HepG2 (cell line): ENCODE results near the gene CKS2. TPM values are rescaled to one million over a fixed set of nuclear protein-coding genes. Genes with fewer than 3 reads are reported as not detected.
A peak's percentile ranks its signal among the peaks of the same experiment; 100 is the strongest.

ENCODE experiments used
- ARID5B ChIP-seq: IDR thresholded peaks from 2 replicates; pipeline ENCODE4 v1.4.0; 2020; ENCODE audit warnings: mild to moderate bottlenecking, missing genetic modification reagents
- BRCA1 ChIP-seq: sonication (generic); formaldehyde crosslinking; IDR thresholded peaks from 2 replicates; pipeline ENCODE4 v1.4.0; 2020; ENCODE audit warnings: missing genetic modification reagents
- FOXO1 ChIP-seq: sonication (generic); formaldehyde crosslinking; IDR thresholded peaks from 2 replicates; pipeline ENCODE4 v1.4.0; 2020; ENCODE audit warnings: missing genetic modification reagents
- HNRNPK ChIP-seq: fragments of 200-400 bp; formaldehyde crosslinking; IDR thresholded peaks from 2 replicates; pipeline ENCODE4 v1.6.1; 2018; ENCODE audit warnings: low read length, low read depth, moderate library complexity, mild to moderate bottlenecking; ENCODE audit not compliant: poor library complexity, severe bottlenecking
- IRF9 ChIP-seq: sonication (generic); formaldehyde crosslinking; IDR thresholded peaks from 2 replicates; pipeline ENCODE4 v1.8.0; 2022; ENCODE audit warnings: missing genetic modification reagents, mild to moderate bottlenecking, borderline replicate concordance
- MAZ ChIP-seq, 2 experiments: sonication (generic) in 1 of 2; formaldehyde crosslinking in 1 of 2; IDR thresholded peaks; 2 replicates each; pipeline versions ENCODE4 v1.5.0 to v1.6.1; 2012 to 2020; ENCODE audit warnings: low read depth in 2 of 2, mild to moderate bottlenecking in 2 of 2, borderline replicate concordance in 1 of 2, improper control_type of control experiment in 1 of 2, low read length in 1 of 2, missing genetic modification reagents in 1 of 2, moderate library complexity in 1 of 2
- MTERF4 ChIP-seq: sonication (generic); formaldehyde crosslinking; IDR thresholded peaks from 2 replicates; pipeline ENCODE4 v1.8.0; 2023; ENCODE audit warnings: mild to moderate bottlenecking, missing genetic modification reagents
- NAIF1 ChIP-seq: sonication (generic); formaldehyde crosslinking; IDR thresholded peaks from 2 replicates; pipeline ENCODE4 v1.5.0; 2020; ENCODE audit warnings: mild to moderate bottlenecking, missing genetic modification reagents, borderline replicate concordance
- NCOR1 ChIP-seq: fragments of 200-600 bp; sonication (generic); IDR thresholded peaks from 2 replicates; pipeline ENCODE4 v1.7.0; 2017; ENCODE audit warnings: antibody characterized with exemption, low read length, borderline replicate concordance
- PCBP1 ChIP-seq: fragments of 200-400 bp; formaldehyde crosslinking; IDR thresholded peaks from 2 replicates; pipeline ENCODE4 v1.6.1; 2017; ENCODE audit warnings: mild to moderate bottlenecking, low read depth, low read length, borderline replicate concordance
- PRDM10 ChIP-seq: sonication (generic); formaldehyde crosslinking; IDR thresholded peaks from 2 replicates; pipeline ENCODE4 v1.4.0; 2020; ENCODE audit warnings: low read depth, missing genetic modification reagents
- RORA ChIP-seq: sonication (generic); formaldehyde crosslinking; IDR thresholded peaks from 2 replicates; pipeline ENCODE4 v1.5.0; 2020; ENCODE audit warnings: mild to moderate bottlenecking, missing genetic modification reagents, moderate library complexity
- TBX2 ChIP-seq: sonication (generic); formaldehyde crosslinking; IDR thresholded peaks from 2 replicates; pipeline ENCODE4 v1.5.0; 2020; ENCODE audit warnings: missing genetic modification reagents, mild to moderate bottlenecking, borderline replicate concordance
- ZNF703 ChIP-seq: sonication (generic); formaldehyde crosslinking; IDR thresholded peaks from 2 replicates; pipeline ENCODE4 v1.5.1; 2020; ENCODE audit warnings: missing genetic modification reagents, mild to moderate bottlenecking, moderate library complexity, borderline replicate concordance
- ZNF766 ChIP-seq: sonication (generic); formaldehyde crosslinking; IDR thresholded peaks from 2 replicates; pipeline ENCODE4 v1.5.0; 2020; ENCODE audit warnings: missing genetic modification reagents, borderline replicate concordance
- ZNF891 ChIP-seq: sonication (generic); formaldehyde crosslinking; IDR thresholded peaks from 2 replicates; pipeline ENCODE4 v1.5.0; 2020; ENCODE audit warnings: mild to moderate bottlenecking, missing genetic modification reagents
- ZSCAN29 ChIP-seq: sonication (generic); formaldehyde crosslinking; conservative IDR thresholded peaks from 2 replicates; pipeline ENCODE4 v1.4.0; 2020; ENCODE audit warnings: mild to moderate bottlenecking, missing genetic modification reagents
- polyA plus RNA-seq, 8 experiments: library from polyadenylated mRNA; depleted of rRNA in 3 of 8; stranded (reverse) in 7 of 8; unstranded in 1 of 8; fragments of >200 nt; fragmentation: Illumina TruSeq in 4 of 8; extraction: Trizol in 4 of 8; gene quantifications; 2 replicates each; pipeline versions ENCODE4 v1.2.1 to v1.2.3, GENCODE V29; 2011 to 2016; ENCODE audit warnings: low read depth in 4 of 8, missing spikeins in 1 of 8, mixed read lengths in 1 of 8; ENCODE audit not compliant: insufficient read depth in 1 of 8
- total RNA-seq, 5 experiments: library from RNA; depleted of rRNA; stranded (reverse); fragments of >200 nt; fragmentation: Illumina TruSeq; extraction: Trizol; gene quantifications; 2 replicates each; pipeline ENCODE4 v1.2.3, GENCODE V29; 2016; ENCODE audit warnings: low read depth in 1 of 5

Gene CKS2
- total and polyA plus RNA-seq, 2 of the 13 experiments (the other 11 are each of a cell fraction or from before 2014, with no cell fraction given), result 251 to 317 TPM

- TF ChIP-seq RORA (CRISPR knock-in tag), result no peak
- TF ChIP-seq MAZ (IDR thresholded peaks at IDR 0.05; ENCODE audit: borderline replicate concordance, low read depth, low read length), result no peak
- TF ChIP-seq MAZ (CRISPR knock-in tag; IDR thresholded peaks at IDR 0.05; ENCODE audit: low read depth), result peak; percentile 34; the same call in 1 of the 2 replicates
- peak; percentile 94 for TF ChIP-seq FOXO1 (CRISPR knock-in tag)
- TF ChIP-seq PRDM10 (CRISPR knock-in tag), result peak; percentile 67; the same call in 1 of the 2 replicates
- peak; percentile 63; the same call in 1 of the 2 replicates for TF ChIP-seq NCOR1
- peak; percentile 95 for TF ChIP-seq ARID5B
- TF ChIP-seq NAIF1 (CRISPR knock-in tag), result no peak
- TF ChIP-seq PCBP1, result no peak
- 0 out of 2 replicates have a peak, but pooled peaks have one; percentile 40 for TF ChIP-seq BRCA1 (CRISPR knock-in tag)
- TF ChIP-seq TBX2 (CRISPR knock-in tag), result peak; percentile 96
- TF ChIP-seq HNRNPK, result no peak
- TF ChIP-seq ZSCAN29, result 0 out of 2 replicates have a peak, but pooled peaks have one; percentile 22
- TF ChIP-seq ZNF703 (CRISPR knock-in tag), result no peak
- TF ChIP-seq MTERF4, result no peak
- peak; percentile 50; the same call in 1 of the 2 replicates for TF ChIP-seq IRF9 (CRISPR knock-in tag)
- peak; percentile 96; the same call in 1 of the 2 replicates for TF ChIP-seq ZNF891
- TF ChIP-seq ZNF766 (CRISPR knock-in tag), result no peak
These were observed 46.6 kb downstream of the CKS2 start (continued) for GRCh38 chr9:89357331-89358197.
